ENCODE results near the gene NCF4. TPM values are rescaled to one million over a fixed set of nuclear protein-coding genes. Genes with fewer than 3 reads are reported as not detected.

Gene NCF4
- total and polyA plus RNA-seq, 9 of the 15 experiments (the other 6 are each of a cell fraction or from before 2014, with no cell fraction given), result 0.04 to 0.95 (median 0.33) TPM

- H3K9me1 ChIP-seq (ENCODE audit: control insufficient read depth, insufficient read depth, low read length), result no peaks in the 10 kb centered on the region
- in situ Hi-C loops (cut with MboI), result no loop called here
- H3K4me3 ChIP-seq, result no peak overlapping the region
- FAIRE-seq (no peak), ATAC-seq (no peak), DNase-seq (ENCODE audit: extremely low read depth in 1 of 4, low spot score in 3 of 4) (no peak)
- H3K27me3 ChIP-seq (ENCODE audit: control insufficient read depth in 2 of 2, insufficient read depth in 2 of 2, low read length in 2 of 2), result peaks cover 2 to 26% of the 10 kb centered on the region in 2 experiments; a peak in 4 of 5 replicates
- H3K4me1 ChIP-seq (replicated peaks in 1 of 2; ENCODE audit: control insufficient read depth in 2 of 2, insufficient read depth in 2 of 2, low read length in 2 of 2), result no peaks in the 10 kb centered on the region
- no peak overlapping the region for H3K9ac ChIP-seq (ENCODE audit: insufficient read depth in 1 of 2, low read depth in 2 of 2, low read length in 2 of 2)
- no peak overlapping the region for H3K4me2 ChIP-seq (ENCODE audit: insufficient read depth, low read length)
- CTCF ChIA-PET (ENCODE audit: low intra/inter-chr PET ratio), result no interaction called here
- intact Hi-C loops (cut with micrococcal nuclease), result no loop called here
- no peak overlapping the region for H2AFZ ChIP-seq (ENCODE audit: low read depth, low read length)
- TF ChIP-seq SETDB1 (IDR thresholded peaks at IDR 0.05; ENCODE audit: low read length) (no peak), SAFB (IDR thresholded peaks at IDR 0.05; ENCODE audit: borderline replicate concordance, low read depth, low read length) (no peak), ZNF41 (CRISPR knock-in tag; conservative IDR thresholded peaks at IDR 0.05) (no peak), ZNF133 (CRISPR knock-in tag; IDR thresholded peaks at IDR 0.05) (no peak), FUS (optimal IDR thresholded peaks at IDR 0.05; ENCODE audit: low read depth, low read length) (no peak), ZNF347 (CRISPR knock-in tag; IDR thresholded peaks at IDR 0.05; ENCODE audit: low read depth) (no peak), SRSF9 (IDR thresholded peaks at IDR 0.05; ENCODE audit: borderline replicate concordance, low read depth, low read length) (no peak)
- TF ChIP-seq, protein P1, sequence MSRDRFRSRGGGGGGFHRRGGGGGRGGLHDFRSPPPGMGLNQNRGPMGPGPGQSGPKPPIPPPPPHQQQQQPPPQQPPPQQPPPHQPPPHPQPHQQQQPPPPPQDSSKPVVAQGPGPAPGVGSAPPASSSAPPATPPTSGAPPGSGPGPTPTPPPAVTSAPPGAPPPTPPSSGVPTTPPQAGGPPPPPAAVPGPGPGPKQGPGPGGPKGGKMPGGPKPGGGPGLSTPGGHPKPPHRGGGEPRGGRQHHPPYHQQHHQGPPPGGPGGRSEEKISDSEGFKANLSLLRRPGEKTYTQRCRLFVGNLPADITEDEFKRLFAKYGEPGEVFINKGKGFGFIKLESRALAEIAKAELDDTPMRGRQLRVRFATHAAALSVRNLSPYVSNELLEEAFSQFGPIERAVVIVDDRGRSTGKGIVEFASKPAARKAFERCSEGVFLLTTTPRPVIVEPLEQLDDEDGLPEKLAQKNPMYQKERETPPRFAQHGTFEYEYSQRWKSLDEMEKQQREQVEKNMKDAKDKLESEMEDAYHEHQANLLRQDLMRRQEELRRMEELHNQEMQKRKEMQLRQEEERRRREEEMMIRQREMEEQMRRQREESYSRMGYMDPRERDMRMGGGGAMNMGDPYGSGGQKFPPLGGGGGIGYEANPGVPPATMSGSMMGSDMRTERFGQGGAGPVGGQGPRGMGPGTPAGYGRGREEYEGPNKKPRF (IDR thresholded peaks at IDR 0.05; ENCODE audit: low read depth, low read length), result no peak
- TF ChIP-seq, protein P2, sequence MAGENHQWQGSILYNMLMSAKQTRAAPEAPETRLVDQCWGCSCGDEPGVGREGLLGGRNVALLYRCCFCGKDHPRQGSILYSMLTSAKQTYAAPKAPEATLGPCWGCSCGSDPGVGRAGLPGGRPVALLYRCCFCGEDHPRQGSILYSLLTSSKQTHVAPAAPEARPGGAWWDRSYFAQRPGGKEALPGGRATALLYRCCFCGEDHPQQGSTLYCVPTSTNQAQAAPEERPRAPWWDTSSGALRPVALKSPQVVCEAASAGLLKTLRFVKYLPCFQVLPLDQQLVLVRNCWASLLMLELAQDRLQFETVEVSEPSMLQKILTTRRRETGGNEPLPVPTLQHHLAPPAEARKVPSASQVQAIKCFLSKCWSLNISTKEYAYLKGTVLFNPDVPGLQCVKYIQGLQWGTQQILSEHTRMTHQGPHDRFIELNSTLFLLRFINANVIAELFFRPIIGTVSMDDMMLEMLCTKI (IDR thresholded peaks at IDR 0.05; ENCODE audit: partially characterized antibody), result no peak
- TF ChIP-seq, protein P3, sequence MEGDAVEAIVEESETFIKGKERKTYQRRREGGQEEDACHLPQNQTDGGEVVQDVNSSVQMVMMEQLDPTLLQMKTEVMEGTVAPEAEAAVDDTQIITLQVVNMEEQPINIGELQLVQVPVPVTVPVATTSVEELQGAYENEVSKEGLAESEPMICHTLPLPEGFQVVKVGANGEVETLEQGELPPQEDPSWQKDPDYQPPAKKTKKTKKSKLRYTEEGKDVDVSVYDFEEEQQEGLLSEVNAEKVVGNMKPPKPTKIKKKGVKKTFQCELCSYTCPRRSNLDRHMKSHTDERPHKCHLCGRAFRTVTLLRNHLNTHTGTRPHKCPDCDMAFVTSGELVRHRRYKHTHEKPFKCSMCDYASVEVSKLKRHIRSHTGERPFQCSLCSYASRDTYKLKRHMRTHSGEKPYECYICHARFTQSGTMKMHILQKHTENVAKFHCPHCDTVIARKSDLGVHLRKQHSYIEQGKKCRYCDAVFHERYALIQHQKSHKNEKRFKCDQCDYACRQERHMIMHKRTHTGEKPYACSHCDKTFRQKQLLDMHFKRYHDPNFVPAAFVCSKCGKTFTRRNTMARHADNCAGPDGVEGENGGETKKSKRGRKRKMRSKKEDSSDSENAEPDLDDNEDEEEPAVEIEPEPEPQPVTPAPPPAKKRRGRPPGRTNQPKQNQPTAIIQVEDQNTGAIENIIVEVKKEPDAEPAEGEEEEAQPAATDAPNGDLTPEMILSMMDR (IDR thresholded peaks at IDR 0.05 in 2 of 3, conservative IDR thresholded peaks at IDR 0.05 in 1 of 3; ENCODE audit: insufficient read depth in 2 of 3, low read depth in 1 of 3, low read length in 3 of 3), result no peak
- TF ChIP-seq, protein P4, sequence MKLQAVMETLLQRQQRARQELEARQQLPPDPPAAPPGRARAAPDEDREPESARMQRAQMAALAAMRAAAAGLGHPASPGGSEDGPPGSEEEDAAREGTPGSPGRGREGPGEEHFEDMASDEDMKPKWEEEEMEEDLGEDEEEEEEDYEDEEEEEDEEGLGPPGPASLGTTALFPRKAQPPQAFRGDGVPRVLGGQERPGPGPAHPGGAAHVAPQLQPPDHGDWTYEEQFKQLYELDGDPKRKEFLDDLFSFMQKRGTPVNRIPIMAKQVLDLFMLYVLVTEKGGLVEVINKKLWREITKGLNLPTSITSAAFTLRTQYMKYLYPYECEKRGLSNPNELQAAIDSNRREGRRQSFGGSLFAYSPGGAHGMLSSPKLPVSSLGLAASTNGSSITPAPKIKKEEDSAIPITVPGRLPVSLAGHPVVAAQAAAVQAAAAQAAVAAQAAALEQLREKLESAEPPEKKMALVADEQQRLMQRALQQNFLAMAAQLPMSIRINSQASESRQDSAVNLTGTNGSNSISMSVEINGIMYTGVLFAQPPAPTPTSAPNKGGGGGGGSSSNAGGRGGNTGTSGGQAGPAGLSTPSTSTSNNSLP (IDR thresholded peaks at IDR 0.05; ENCODE audit: borderline replicate concordance, low read depth, low read length), result no peak
- TF ChIP-seq, protein P5, sequence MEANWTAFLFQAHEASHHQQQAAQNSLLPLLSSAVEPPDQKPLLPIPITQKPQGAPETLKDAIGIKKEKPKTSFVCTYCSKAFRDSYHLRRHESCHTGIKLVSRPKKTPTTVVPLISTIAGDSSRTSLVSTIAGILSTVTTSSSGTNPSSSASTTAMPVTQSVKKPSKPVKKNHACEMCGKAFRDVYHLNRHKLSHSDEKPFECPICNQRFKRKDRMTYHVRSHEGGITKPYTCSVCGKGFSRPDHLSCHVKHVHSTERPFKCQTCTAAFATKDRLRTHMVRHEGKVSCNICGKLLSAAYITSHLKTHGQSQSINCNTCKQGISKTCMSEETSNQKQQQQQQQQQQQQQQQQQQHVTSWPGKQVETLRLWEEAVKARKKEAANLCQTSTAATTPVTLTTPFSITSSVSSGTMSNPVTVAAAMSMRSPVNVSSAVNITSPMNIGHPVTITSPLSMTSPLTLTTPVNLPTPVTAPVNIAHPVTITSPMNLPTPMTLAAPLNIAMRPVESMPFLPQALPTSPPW (CRISPR knock-in tag; IDR thresholded peaks at IDR 0.05), result no peak
- TF ChIP-seq, protein P6, sequence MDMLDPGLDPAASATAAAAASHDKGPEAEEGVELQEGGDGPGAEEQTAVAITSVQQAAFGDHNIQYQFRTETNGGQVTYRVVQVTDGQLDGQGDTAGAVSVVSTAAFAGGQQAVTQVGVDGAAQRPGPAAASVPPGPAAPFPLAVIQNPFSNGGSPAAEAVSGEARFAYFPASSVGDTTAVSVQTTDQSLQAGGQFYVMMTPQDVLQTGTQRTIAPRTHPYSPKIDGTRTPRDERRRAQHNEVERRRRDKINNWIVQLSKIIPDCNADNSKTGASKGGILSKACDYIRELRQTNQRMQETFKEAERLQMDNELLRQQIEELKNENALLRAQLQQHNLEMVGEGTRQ (CRISPR knock-in tag; IDR thresholded peaks at IDR 0.05), result no peak
- no peaks in the 10 kb centered on the region for H3K9me3 ChIP-seq (replicated peaks; ENCODE audit: control insufficient read depth, insufficient read depth, low read depth, low read length)
- no peak overlapping the region for H3K27ac ChIP-seq (ENCODE audit: extremely low read depth, low read depth, low read length)
- H3K79me2 ChIP-seq (ENCODE audit: control insufficient read depth, insufficient read depth, low read length), result no peaks in the 10 kb centered on the region
- H4K20me1 ChIP-seq (replicated peaks; ENCODE audit: control insufficient read depth, insufficient read depth, low read length), result 0 out of 2 replicates have a peak, but pooled peaks cover 6% of the 10 kb centered on the region
- no TSS peak for BruUV-seq (replicated peaks)
- no peaks in the 10 kb centered on the region for H3K36me3 ChIP-seq (ENCODE audit: control insufficient read depth, insufficient read depth, low read length)
- 0% methylated on average over 4 of the region's 6 CpGs for WGBS (ENCODE audit: insufficient coverage, low coverage, missing lambda C conversion rate)
- POLR2A ChIA-PET, result no interaction called here
Observed at GRCh38 chr22:36822581-36822980, 38.2 kb upstream of the NCF4 start.

Measured in K562 (cell line).